ENCODE measurements around the gene ME2. TPM values are rescaled to one million over a fixed set of nuclear protein-coding genes. Genes with fewer than 3 reads are reported as not detected.

ME2 gene
- total and polyA plus RNA-seq, 9 of the 15 experiments (the other 6 are each of a cell fraction or from before 2014, with no cell fraction given): 12.3 to 54.4 (median 36.2) TPM

- TF ChIP-seq ZBTB40 (IDR thresholded peaks at IDR 0.05): no peak
- no peak for TF ChIP-seq ZBTB40 (CRISPR knock-in tag; IDR thresholded peaks at IDR 0.05)
- TF ChIP-seq CHD2 (IDR thresholded peaks at IDR 0.05; ENCODE audit: low read depth, low read length): no peak
Observed at GRCh38 chr18:50969448-50969847, 90.5 kb downstream of the ME2 start (continued).

Data from K562 (cell line).